Neural progenitor cell (in vitro differentiated cells): ENCODE results near the gene TNFRSF8. TPM values are rescaled to one million over a fixed set of nuclear protein-coding genes. Genes with fewer than 3 reads are reported as not detected.

Experiments used
- DNase-seq: peaks from one replicate; pipeline ENCODE4 v3.0.0-alpha.2; 2016; ENCODE audit warnings: low spot score
- H2AFZ ChIP-seq: fragments of 200-600 bp; sonication (generic); replicated peaks from 2 replicates; pipeline ENCODE4 v1.6.1; 2016; ENCODE audit warnings: antibody characterized with exemption
- H3F3A ChIP-seq: fragments of 200-600 bp; sonication (generic); 2 replicates; pipeline ENCODE4 v1.6.1; 2016; ENCODE audit warnings: antibody characterized with exemption, low read depth
- H3K27ac ChIP-seq: fragments of 200-600 bp; sonication (generic); 2 replicates; pipeline ENCODE4 v1.5.1; 2016; ENCODE audit warnings: mild to moderate bottlenecking
- H3K27me3 ChIP-seq: fragments of 200-600 bp; sonication (generic); 2 replicates; pipeline ENCODE4 v1.6.1; 2016; ENCODE audit warnings: mild to moderate bottlenecking, moderate library complexity
- H3K36me3 ChIP-seq: fragments of 200-600 bp; sonication (generic); 2 replicates; pipeline ENCODE4 v1.5.1; 2016
- H3K4me1 ChIP-seq: fragments of 200-600 bp; sonication (generic); 2 replicates; pipeline ENCODE4 v1.6.1; 2016; ENCODE audit warnings: mixed run types
- H3K4me2 ChIP-seq: fragments of 200-600 bp; sonication (generic); 2 replicates; pipeline ENCODE4 v1.6.1; 2016
- H3K4me3 ChIP-seq: fragments of 200-600 bp; sonication (generic); 2 replicates; pipeline ENCODE4 v1.5.1; 2016
- H3K79me2 ChIP-seq: fragments of 200-600 bp; sonication (generic); 2 replicates; pipeline ENCODE4 v1.6.1; 2016; ENCODE audit warnings: low read depth
- H3K9ac ChIP-seq: fragments of 200-600 bp; sonication (generic); 2 replicates; pipeline ENCODE4 v1.6.1; 2016
- H3K9me3 ChIP-seq: fragments of 200-600 bp; sonication (generic); 2 replicates; pipeline ENCODE4 v1.5.1; 2016; ENCODE audit warnings: low read depth
- H4K20me1 ChIP-seq: fragments of 200-600 bp; sonication (generic); 2 replicates; pipeline ENCODE4 v1.6.1; 2016; ENCODE audit warnings: low read depth
- H3K27ac Mint-ChIP-seq: 3 replicates; pipeline ENCODE4 v1.8.0; 2021; ENCODE audit warnings: mixed read lengths
- H3K27me3 Mint-ChIP-seq: 2 replicates; pipeline ENCODE4 v1.8.0; 2022; ENCODE audit warnings: low read depth, mild to moderate bottlenecking, inconsistent platforms, moderate library complexity, mixed read lengths; ENCODE audit not compliant: insufficient read depth
- H3K36me3 Mint-ChIP-seq: 3 replicates; pipeline ENCODE4 v1.8.0; 2021; ENCODE audit warnings: mixed read lengths
- H3K4me1 Mint-ChIP-seq: 3 replicates; pipeline ENCODE4 v1.8.0; 2021; ENCODE audit warnings: mixed read lengths
- H3K4me3 Mint-ChIP-seq: 3 replicates; pipeline ENCODE4 v1.8.0; 2021; ENCODE audit warnings: mild to moderate bottlenecking, moderate library complexity, mixed read lengths
- H3K9me3 Mint-ChIP-seq: 3 replicates; pipeline ENCODE4 v1.8.0; 2020; ENCODE audit warnings: mixed read lengths
- EZH2 ChIP-seq: fragments of 200-600 bp; sonication (generic); IDR thresholded peaks from 2 replicates; pipeline ENCODE4 v1.6.1; 2017; ENCODE audit warnings: antibody characterized with exemption, mild to moderate bottlenecking, moderate library complexity
- EZH2phosphoT487 ChIP-seq: fragments of 200-600 bp; sonication (generic); IDR thresholded peaks from 2 replicates; pipeline ENCODE4 v1.6.1; 2017; ENCODE audit warnings: antibody characterized with exemption
- total RNA-seq: library from RNA; depleted of rRNA; stranded (reverse); fragments of >200 nt; gene quantifications from 2 replicates; pipeline ENCODE4 v1.2.3, GENCODE V29; 2015; ENCODE audit warnings: low replicate concordance
- TF ChIP-seq, protein P1 (sequence below): fragments of 200-600 bp; sonication (generic); IDR thresholded peaks from 2 replicates; pipeline ENCODE4 v1.5.1; 2017; ENCODE audit warnings: antibody characterized with exemption, mild to moderate bottlenecking

Gene TNFRSF8
- total RNA-seq, 1 donor from 2014 or later: not detected

- Mint-ChIP-seq H3K9me3 (no peaks in the 10 kb centered on the region), H3K4me1 (peaks cover 41% of the 10 kb centered on the region), H3K27me3 (peaks cover 5% of the 10 kb centered on the region)
Observed at GRCh38 chr1:12157366-12158231, 94.5 kb downstream of the TNFRSF8 start.

DNA sequence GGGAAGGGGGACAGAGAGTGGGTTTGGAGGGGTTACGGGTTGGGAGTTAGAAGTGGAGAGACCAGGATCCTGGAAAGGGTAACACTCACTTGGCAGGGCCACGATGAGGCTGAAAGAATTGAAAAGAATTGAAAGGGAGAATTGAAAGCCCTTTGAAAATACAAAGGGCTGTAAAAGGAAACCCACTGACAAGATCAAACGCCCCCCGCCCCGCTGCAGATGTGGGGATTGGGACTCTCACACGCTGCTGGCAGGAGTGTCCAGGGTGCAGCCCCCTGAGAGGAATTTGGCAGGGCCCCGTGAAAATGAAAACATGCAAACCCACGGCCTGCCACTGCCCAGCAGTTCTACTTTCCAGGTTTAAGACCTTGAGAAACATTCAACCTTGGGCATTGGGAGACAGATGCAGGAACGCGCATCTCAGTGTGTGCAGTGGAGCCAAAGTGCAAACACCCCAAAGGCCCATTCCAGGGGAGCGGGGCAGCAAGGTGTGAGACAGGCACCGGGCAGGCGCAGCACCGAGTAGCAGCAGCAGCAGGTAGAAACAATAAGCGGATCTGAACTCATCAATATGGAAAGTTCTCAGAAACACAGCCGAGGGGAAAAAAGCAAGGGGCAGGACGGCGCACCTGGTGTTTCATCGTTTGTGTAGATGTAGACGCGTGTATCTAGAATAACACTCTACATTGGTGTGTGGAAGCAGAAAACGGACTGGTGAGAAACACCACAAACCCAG, 95.4 kb downstream of the TNFRSF8 start:
- peak; percentile 79 for DNase-seq
- Histone ChIP-seq H3K9ac (no peak overlapping the region), H2AFZ (no peak overlapping the region), H3K9me3 (no peaks in the 10 kb centered on the region), H4K20me1 (no peaks in the 10 kb centered on the region), H3K4me3 (peak overlapping the region; percentile 22), H3F3A (peaks cover 5% of the 10 kb centered on the region), H3K4me1 (peaks cover 21% of the 10 kb centered on the region), H3K4me2 (peak overlapping the region; percentile 73), H3K79me2 (no peaks in the 10 kb centered on the region), H3K36me3 (no peaks in the 10 kb centered on the region), H3K27me3 (no peaks in the 10 kb centered on the region), H3K27ac (no peak overlapping the region)
- Mint-ChIP-seq H3K4me3 (peak overlapping the region; percentile 23), H3K4me1 (peaks cover 39% of the 10 kb centered on the region), H3K36me3 (no peaks in the 10 kb centered on the region), H3K9me3 (no peaks in the 10 kb centered on the region), H3K27me3 (peaks cover 5% of the 10 kb centered on the region), H3K27ac (peak overlapping the region; percentile 91)
- TF ChIP-seq EZH2phosphoT487 (no peak), EZH2 (no peak)
- TF ChIP-seq, protein P1, sequence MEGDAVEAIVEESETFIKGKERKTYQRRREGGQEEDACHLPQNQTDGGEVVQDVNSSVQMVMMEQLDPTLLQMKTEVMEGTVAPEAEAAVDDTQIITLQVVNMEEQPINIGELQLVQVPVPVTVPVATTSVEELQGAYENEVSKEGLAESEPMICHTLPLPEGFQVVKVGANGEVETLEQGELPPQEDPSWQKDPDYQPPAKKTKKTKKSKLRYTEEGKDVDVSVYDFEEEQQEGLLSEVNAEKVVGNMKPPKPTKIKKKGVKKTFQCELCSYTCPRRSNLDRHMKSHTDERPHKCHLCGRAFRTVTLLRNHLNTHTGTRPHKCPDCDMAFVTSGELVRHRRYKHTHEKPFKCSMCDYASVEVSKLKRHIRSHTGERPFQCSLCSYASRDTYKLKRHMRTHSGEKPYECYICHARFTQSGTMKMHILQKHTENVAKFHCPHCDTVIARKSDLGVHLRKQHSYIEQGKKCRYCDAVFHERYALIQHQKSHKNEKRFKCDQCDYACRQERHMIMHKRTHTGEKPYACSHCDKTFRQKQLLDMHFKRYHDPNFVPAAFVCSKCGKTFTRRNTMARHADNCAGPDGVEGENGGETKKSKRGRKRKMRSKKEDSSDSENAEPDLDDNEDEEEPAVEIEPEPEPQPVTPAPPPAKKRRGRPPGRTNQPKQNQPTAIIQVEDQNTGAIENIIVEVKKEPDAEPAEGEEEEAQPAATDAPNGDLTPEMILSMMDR: no peak

More at GRCh38 chr1:12157366-12158231, 94.5 kb downstream of the TNFRSF8 start:
- H2AFZ ChIP-seq: no peak overlapping the region
- H3K79me2 ChIP-seq: no peaks in the 10 kb centered on the region
- no peak overlapping the region for H3K9ac ChIP-seq
- peak overlapping the region; percentile 18 for H3K27ac Mint-ChIP-seq
- TF ChIP-seq EZH2phosphoT487: no peak
- no peak for TF ChIP-seq EZH2
- TF ChIP-seq, protein P1: no peak
- H3K36me3 ChIP-seq: no peaks in the 10 kb centered on the region
- DNase-seq: no peak
- H3K36me3 Mint-ChIP-seq: no peaks in the 10 kb centered on the region
- peaks cover 5% of the 10 kb centered on the region for H3F3A ChIP-seq
- no peaks in the 10 kb centered on the region for H4K20me1 ChIP-seq
- H3K4me3 ChIP-seq: peak overlapping the region; percentile 22
- peaks cover 21% of the 10 kb centered on the region for H3K4me1 ChIP-seq
- H3K27me3 ChIP-seq: no peaks in the 10 kb centered on the region
- H3K9me3 ChIP-seq: no peaks in the 10 kb centered on the region
- no peak overlapping the region for H3K27ac ChIP-seq
- H3K4me3 Mint-ChIP-seq: peak overlapping the region; percentile 5
- H3K4me2 ChIP-seq: peak overlapping the region; percentile 73

DNA sequence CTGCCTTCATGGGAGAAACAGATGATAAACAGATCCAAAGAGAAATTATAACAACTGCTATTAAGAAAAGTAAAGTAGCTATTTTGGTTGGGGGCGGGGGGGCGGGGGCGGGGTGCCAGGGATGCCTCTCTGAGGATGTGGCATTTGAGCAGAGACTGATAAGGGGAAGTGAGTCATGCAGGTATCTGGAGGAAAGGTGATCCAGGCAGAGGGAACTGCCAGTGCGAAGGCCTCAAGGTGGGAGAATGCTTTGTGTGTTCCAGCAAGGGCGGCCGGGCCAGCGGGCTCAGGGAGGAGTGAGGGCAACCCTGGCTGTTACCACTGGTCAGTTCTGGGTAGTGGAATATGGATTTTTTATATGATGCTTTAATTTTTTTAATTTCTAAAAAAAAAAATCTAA, 96.7 kb downstream of the TNFRSF8 start:
- H3K4me3 ChIP-seq: no peak overlapping the region
- H3F3A ChIP-seq: peaks cover 5% of the 10 kb centered on the region
- TF ChIP-seq, protein P1: no peak
- no peak for TF ChIP-seq EZH2
- no peak for TF ChIP-seq EZH2phosphoT487
- H4K20me1 ChIP-seq: no peaks in the 10 kb centered on the region
- no peak overlapping the region for H3K27ac Mint-ChIP-seq
- no peak for DNase-seq
- no peaks in the 10 kb centered on the region for H3K36me3 Mint-ChIP-seq
- peaks cover 36% of the 10 kb centered on the region for H3K4me1 Mint-ChIP-seq
- H3K27me3 ChIP-seq: peaks cover under 1% of the 10 kb centered on the region
- peaks cover 21% of the 10 kb centered on the region for H3K4me1 ChIP-seq
- no peak overlapping the region for H3K4me3 Mint-ChIP-seq
- H3K9me3 Mint-ChIP-seq: no peaks in the 10 kb centered on the region
- no peak overlapping the region for H2AFZ ChIP-seq
- H3K79me2 ChIP-seq: no peaks in the 10 kb centered on the region
- no peaks in the 10 kb centered on the region for H3K9me3 ChIP-seq
- H3K36me3 ChIP-seq: no peaks in the 10 kb centered on the region
- no peak overlapping the region for H3K4me2 ChIP-seq
- H3K27me3 Mint-ChIP-seq: peaks cover 5% of the 10 kb centered on the region
- no peak overlapping the region for H3K27ac ChIP-seq
- no peak overlapping the region for H3K9ac ChIP-seq
